ENCODE results near the gene CHCHD4. TPM values are rescaled to one million over a fixed set of nuclear protein-coding genes. Genes with fewer than 3 reads are reported as not detected.
"Not testable (repeated sequence)": the region's sequence is repeated elsewhere in the genome, so short reads cannot be mapped to it uniquely, and the experiment has no call there.

Gene CHCHD4
- total RNA-seq, 2 experiments from 2014 or later = 17.3 to 18.1 TPM

DNA sequence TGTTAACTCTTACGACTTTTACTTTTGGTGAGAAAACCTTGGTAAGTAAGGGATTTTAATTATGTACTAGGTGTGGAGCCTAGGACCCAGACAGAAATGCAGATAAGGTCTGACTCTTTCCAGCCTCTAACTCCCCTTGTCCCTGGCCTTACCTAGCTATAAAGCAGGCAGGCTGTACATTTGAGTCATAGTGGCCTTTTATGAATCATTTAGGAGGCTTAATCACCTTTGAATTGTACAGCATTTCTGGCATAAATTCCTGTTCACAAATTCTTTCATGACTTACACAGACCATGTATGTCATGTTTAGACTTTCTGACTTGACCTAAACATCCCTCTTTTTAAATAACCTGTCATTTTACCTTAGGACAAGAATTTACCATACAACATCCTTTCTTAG, 47.4 kb downstream of the CHCHD4 start:
- Mint-ChIP-seq H3K36me3 (ENCODE audit: low read depth) (no peaks in the 10 kb centered on the region), H3K9me3 (ENCODE audit: insufficient read depth) (peaks cover 12% of the 10 kb centered on the region), H3K27ac (no peak overlapping the region), H3K4me3 (no peak overlapping the region), H3K4me1 (ENCODE audit: low read depth) (peaks cover 3% of the 10 kb centered on the region), H3K27me3 (ENCODE audit: low read depth) (no peaks in the 10 kb centered on the region)
- POLR2A ChIA-PET = no interaction called here
- CTCF ChIA-PET = no interaction called here
- DNase-seq (no peak), ATAC-seq (no peak)

GRCh38 chr3:14075233-14075632, 49.4 kb downstream of the CHCHD4 start:
- ATAC-seq; H3K9me3 Mint-ChIP-seq (ENCODE audit: insufficient read depth); CTCF ChIA-PET; H3K4me3 Mint-ChIP-seq; H3K4me1 Mint-ChIP-seq (ENCODE audit: low read depth); DNase-seq; H3K36me3 Mint-ChIP-seq (ENCODE audit: low read depth); H3K27me3 Mint-ChIP-seq (ENCODE audit: low read depth); H3K27ac Mint-ChIP-seq; POLR2A ChIA-PET: not testable (repeated sequence)

- DNase-seq (no peak), ATAC-seq (no peak)
- CTCF ChIA-PET = no interaction called here
- H3K4me3 Mint-ChIP-seq = no peak overlapping the region
- no peaks in the 10 kb centered on the region for H3K9me3 Mint-ChIP-seq (ENCODE audit: insufficient read depth)
- H3K27ac Mint-ChIP-seq = no peak overlapping the region
- H3K27me3 Mint-ChIP-seq (ENCODE audit: low read depth) = peaks cover 12% of the 10 kb centered on the region
- H3K36me3 Mint-ChIP-seq (ENCODE audit: low read depth) = no peaks in the 10 kb centered on the region
- POLR2A ChIA-PET = interaction anchor here (0.6 kb wide), 1 partner anchor 36 kb away, joined by 3 read pairs; no protein-coding TSS in a partner anchor
- H3K4me1 Mint-ChIP-seq (ENCODE audit: low read depth) = peaks cover 6% of the 10 kb centered on the region
Observed at GRCh38 chr3:14064910-14065309, 59.8 kb downstream of the CHCHD4 start.

DNA sequence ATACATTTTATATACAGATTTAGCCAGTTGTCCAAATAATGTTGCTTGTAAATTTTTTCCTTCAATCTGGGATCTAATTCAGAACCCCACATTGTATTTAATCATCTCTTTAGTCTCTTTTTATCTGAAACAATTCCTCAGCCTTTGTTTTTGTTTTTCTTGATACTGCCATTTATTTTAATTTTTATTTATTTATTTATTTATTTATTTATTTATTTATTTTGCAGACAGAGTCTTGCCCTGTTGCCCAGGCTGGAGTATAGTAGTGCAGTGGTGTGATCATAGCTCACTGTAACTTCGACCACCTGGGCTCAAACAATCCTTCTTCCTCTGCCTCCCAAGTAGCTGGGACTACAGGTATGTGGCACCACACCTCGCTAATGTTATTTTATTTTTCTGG, 61.5 kb downstream of the CHCHD4 start:
- H3K4me1 Mint-ChIP-seq (ENCODE audit: low read depth) = peaks cover 6% of the 10 kb centered on the region
- no peak overlapping the region for H3K4me3 Mint-ChIP-seq
- ATAC-seq (no peak), DNase-seq (no peak)
- H3K9me3 Mint-ChIP-seq (ENCODE audit: insufficient read depth) = no peaks in the 10 kb centered on the region
- no peak overlapping the region for H3K27ac Mint-ChIP-seq
- CTCF ChIA-PET = no interaction called here
- POLR2A ChIA-PET = no interaction called here
- H3K27me3 Mint-ChIP-seq (ENCODE audit: low read depth) = peaks cover 12% of the 10 kb centered on the region
- H3K36me3 Mint-ChIP-seq (ENCODE audit: low read depth) = no peaks in the 10 kb centered on the region

Other genes with a start within 250 kb of the CHCHD4 start
- not detected for gene WNT7A, start 244.8 kb downstream of the CHCHD4 start, total RNA-seq
- 10 to 100 TPM; 27.9 to 28.8 TPM for gene TMEM43, start 182 bp upstream of the CHCHD4 start, total RNA-seq
- gene XPC, start 53.7 kb upstream of the CHCHD4 start, total RNA-seq = 10 to 100 TPM; 29.4 to 31.6 TPM
- gene LSM3, start 53.9 kb upstream of the CHCHD4 start, total RNA-seq = 10 to 100 TPM; 19.2 to 20.2 TPM

All from activated CD8-positive, alpha-beta T cell treated with anti-CD3 and anti-CD28 coated beads, Interleukin-2, amount 10 ng/mL, durations not matched to agents 7 days and 5 days (primary cell).